Thoracic aorta (tissue), 2 donors: ENCODE measurements around the gene RFTN1. TPM values are rescaled to one million over a fixed set of nuclear protein-coding genes. Genes with fewer than 3 reads are reported as not detected.

Experiments
- ATAC-seq: fragments of 150-250 bp; one replicate; pipeline ENCODE4 v1.8.0; 2017; ENCODE audit warnings: low read depth; ENCODE audit not compliant: insufficient number of reproducible peaks, low FRiP score
- DNase-seq: peaks from one replicate; pipeline ENCODE4 v3.0.0-alpha.2; 2020; ENCODE audit warnings: low spot score
- H3K27ac ChIP-seq, 2 donors: fragments of 200-600 bp; sonication (generic); 1 replicate in 1 of 2; 2 replicates in 1 of 2; pipeline ENCODE4 v1.5.1; 2016; ENCODE audit warnings: mild to moderate bottlenecking in 2 of 2, moderate library complexity in 2 of 2
- H3K27me3 ChIP-seq: fragments of 200-600 bp; sonication (generic); replicated peaks from 2 replicates; pipeline ENCODE4 v1.6.0; 2016; ENCODE audit warnings: mild to moderate bottlenecking; ENCODE audit not compliant: insufficient read depth
- H3K36me3 ChIP-seq: fragments of 200-600 bp; sonication (generic); one replicate; pipeline ENCODE4 v1.5.1; 2016
- H3K4me1 ChIP-seq, 2 donors: fragments of 200-600 bp; sonication (generic); 1 replicate in 1 of 2; 2 replicates in 1 of 2; pipeline versions ENCODE4 v1.5.1 to v1.6.0; 2016; ENCODE audit warnings: low read depth in 2 of 2, mild to moderate bottlenecking in 1 of 2; ENCODE audit not compliant: control insufficient read depth in 1 of 2
- H3K4me3 ChIP-seq: fragments of 200-600 bp; sonication (generic); 2 replicates; pipeline ENCODE4 v1.5.1; 2016; ENCODE audit warnings: mild to moderate bottlenecking
- H3K9me3 ChIP-seq: fragments of 200-600 bp; sonication (generic); 2 replicates; pipeline ENCODE4 v1.5.1; 2016
- total RNA-seq, 2 donors: library from RNA; depleted of rRNA; stranded (reverse); fragments of >200 nt; gene quantifications; one replicate each; pipeline versions ENCODE4 v1.1.0 to v1.2.3, GENCODE V29; 2016
- TF ChIP-seq, protein P1 (sequence below): fragments of 200-600 bp; sonication (generic); IDR thresholded peaks from one replicate; pipeline ENCODE4 v1.5.1; 2019; ENCODE audit warnings: antibody characterized with exemption

Gene RFTN1
- total RNA-seq, 2 donors from 2014 or later = 69.7 to 108 TPM

DNA sequence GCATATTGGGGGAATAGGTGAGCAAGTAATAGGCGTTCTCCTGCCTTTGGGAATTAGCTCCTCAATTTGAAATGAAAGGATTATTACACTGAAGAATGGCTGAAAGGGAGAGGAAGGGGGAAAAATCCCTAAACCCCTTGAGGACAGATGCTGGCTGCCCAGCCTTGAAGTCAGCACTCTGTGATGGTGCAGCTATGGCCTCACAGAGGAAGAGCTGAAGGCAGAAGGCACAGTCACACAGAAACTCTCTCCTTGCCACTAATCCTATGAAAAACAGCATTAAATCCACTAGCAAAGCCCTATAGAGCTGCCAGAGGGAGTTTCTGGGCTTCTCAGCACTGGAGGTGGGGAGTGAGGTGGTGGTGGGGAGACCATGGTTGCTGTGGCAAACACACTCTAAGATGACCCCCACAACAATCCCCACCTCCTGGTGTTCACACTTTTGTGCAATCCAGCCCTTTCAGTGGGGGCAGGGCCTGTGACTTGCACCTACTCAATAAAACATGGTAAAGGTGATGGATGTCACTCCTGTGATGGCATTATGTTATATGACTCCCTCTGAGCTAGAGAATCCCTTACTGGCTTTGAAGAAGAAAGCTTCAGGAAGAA is 101.2 kb downstream of the RFTN1 start:
- peaks cover 7 to 9% of the 10 kb centered on the region in 2 donors for H3K4me1 ChIP-seq
- H3K9me3 ChIP-seq = no peaks in the 10 kb centered on the region
- H3K27me3 ChIP-seq = no peaks in the 10 kb centered on the region
- ATAC-seq (no peak), DNase-seq (no peak)
- TF ChIP-seq, protein P1, sequence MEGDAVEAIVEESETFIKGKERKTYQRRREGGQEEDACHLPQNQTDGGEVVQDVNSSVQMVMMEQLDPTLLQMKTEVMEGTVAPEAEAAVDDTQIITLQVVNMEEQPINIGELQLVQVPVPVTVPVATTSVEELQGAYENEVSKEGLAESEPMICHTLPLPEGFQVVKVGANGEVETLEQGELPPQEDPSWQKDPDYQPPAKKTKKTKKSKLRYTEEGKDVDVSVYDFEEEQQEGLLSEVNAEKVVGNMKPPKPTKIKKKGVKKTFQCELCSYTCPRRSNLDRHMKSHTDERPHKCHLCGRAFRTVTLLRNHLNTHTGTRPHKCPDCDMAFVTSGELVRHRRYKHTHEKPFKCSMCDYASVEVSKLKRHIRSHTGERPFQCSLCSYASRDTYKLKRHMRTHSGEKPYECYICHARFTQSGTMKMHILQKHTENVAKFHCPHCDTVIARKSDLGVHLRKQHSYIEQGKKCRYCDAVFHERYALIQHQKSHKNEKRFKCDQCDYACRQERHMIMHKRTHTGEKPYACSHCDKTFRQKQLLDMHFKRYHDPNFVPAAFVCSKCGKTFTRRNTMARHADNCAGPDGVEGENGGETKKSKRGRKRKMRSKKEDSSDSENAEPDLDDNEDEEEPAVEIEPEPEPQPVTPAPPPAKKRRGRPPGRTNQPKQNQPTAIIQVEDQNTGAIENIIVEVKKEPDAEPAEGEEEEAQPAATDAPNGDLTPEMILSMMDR = no peak
- no peak overlapping the region for H3K27ac ChIP-seq
- no peaks in the 10 kb centered on the region for H3K36me3 ChIP-seq
- H3K4me3 ChIP-seq = no peak overlapping the region

DNA sequence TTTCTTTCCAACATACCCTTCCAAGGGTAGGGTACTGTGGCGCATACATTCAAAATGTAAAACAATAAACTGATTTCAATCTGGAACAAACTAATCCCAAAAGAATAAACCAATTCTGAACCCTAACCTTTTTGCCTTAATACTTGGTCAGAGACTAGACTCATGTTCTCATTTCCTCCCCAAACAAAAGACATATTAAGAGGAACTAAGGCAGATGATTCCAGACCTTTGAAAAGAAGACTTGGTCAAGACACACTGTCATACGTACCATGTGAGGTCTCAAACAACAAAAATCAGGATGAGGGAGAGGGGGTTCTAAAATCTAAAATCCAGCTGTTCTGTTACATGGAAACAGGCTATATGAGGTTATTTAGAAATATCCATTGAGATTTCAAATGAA is 102.1 kb downstream of the RFTN1 start:
- H3K4me1 ChIP-seq = peaks cover 7 to 9% of the 10 kb centered on the region in 2 donors

DNA sequence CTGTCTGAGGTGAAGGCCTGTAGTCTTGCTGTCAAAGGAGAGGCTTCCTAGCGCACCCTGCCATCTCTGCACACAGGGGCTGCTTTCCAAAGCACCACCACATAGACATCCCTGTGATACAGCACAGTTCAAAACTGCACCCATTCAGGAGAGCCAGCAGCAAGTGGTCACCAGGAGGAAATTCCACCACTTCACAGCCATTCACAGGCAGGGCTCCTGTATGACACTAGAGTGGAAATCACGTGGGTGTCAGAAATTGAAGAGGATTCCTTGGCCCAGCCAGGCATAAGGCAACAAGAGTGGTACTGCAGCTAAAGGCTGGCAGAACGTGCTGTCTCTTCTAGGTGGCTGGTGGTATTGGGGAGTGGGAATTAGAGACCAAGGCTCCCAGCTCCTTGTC is 102.8 kb downstream of the RFTN1 start:
- Histone ChIP-seq H3K4me3 (no peak overlapping the region), H3K9me3 (no peaks in the 10 kb centered on the region), H3K27ac (no peak overlapping the region), H3K27me3 (no peaks in the 10 kb centered on the region), H3K4me1 (peaks cover 3% of the 10 kb centered on the region in 2 donors), H3K36me3 (no peaks in the 10 kb centered on the region)
- ATAC-seq (no peak), DNase-seq (no peak)
- TF ChIP-seq, protein P1 = no peak

More for the DNA sequence above, 102.1 kb downstream of the RFTN1 start:
- no peak for ATAC-seq
- Histone ChIP-seq H3K36me3 (no peaks in the 10 kb centered on the region), H3K4me3 (no peak overlapping the region), H3K9me3 (no peaks in the 10 kb centered on the region), H3K27me3 (no peaks in the 10 kb centered on the region), H3K27ac (no peak overlapping the region)
- DNase-seq = no peak
- TF ChIP-seq, protein P1 = no peak

DNA sequence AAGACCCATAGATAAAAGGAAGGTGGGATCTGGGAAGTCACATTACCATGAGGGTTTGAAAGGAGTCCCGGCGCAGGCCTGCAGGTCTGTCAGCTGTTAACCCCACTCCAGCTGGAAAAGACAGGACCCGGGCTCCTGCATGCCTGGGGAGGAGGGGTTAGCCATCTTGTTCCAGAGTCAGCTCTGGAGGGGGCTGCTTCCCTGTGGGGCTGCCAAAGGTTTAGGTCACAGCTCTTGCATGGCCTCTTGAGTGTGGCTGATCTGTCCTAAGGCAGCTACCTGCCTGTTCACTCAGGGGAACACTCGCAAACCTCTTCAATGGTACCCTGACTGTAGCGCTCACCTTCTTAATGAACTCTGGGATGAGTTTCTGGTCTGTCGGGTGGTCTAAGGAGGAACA is 104.5 kb downstream of the RFTN1 start:
- ATAC-seq = no peak
- no peak for DNase-seq
- Histone ChIP-seq H3K27ac (no peak overlapping the region), H3K27me3 (no peaks in the 10 kb centered on the region), H3K9me3 (no peaks in the 10 kb centered on the region), H3K4me3 (no peak overlapping the region), H3K36me3 (no peaks in the 10 kb centered on the region), H3K4me1 (no peaks in the 10 kb centered on the region)
- TF ChIP-seq, protein P1 = no peak

DNA sequence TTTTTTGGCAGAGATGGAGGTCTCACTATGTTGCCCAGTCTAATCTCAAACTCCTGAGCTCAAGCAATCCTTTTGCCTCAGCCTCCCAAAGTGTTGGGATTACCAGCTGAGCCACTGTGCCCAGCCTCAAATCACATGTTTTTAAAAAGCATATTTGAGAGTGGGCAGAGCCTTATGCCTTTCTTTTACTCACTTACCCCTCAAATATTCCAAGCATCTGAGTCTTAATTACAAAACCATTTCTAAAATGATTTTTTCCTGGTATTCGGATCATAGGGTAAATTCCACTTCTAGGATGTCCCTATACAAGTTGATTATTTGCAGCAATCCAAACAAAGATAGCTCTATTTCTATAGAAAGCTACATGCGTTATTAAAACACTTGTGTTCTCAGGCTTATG is 106.1 kb downstream of the RFTN1 start:
- H3K9me3 ChIP-seq = no peaks in the 10 kb centered on the region
- no peaks in the 10 kb centered on the region for H3K27me3 ChIP-seq
- ATAC-seq (no peak), DNase-seq (no peak)
- H3K27ac ChIP-seq = no peak overlapping the region
- TF ChIP-seq, protein P1 = no peak
- no peaks in the 10 kb centered on the region for H3K36me3 ChIP-seq
- no peaks in the 10 kb centered on the region for H3K4me1 ChIP-seq
- H3K4me3 ChIP-seq = no peak overlapping the region
